IPS-NIHi11 (cell line): ENCODE measurements around the gene ADPRH.

Experiments used
- DNase-seq: peaks from one replicate; pipeline ENCODE4 v3.0.0; 2012; ENCODE audit warnings: mixed read lengths, low spot score

The ADPRH gene

DNA sequence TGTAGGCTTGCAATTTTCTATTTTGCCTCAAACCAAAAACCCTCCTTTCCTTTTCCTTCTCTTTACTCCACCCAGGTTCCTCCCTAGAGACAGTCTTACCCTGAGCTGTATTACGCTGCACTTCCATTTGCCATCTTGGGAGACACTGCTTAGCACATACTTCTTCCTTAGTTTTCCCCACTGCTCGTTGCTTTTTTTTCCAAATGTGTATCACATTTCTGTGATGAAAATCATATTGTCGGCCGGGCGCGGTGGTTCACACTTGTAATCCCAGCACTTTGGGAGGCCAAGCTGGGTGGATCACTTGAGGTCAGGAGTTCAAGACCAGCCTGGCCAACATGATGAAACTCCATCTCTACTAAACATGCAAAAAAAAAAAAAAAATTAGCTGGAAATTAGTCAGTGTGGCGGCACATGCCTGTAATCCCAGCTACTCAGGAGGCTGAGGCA, 51.6 kb downstream of the ADPRH start:
- no peak for DNase-seq

DNA sequence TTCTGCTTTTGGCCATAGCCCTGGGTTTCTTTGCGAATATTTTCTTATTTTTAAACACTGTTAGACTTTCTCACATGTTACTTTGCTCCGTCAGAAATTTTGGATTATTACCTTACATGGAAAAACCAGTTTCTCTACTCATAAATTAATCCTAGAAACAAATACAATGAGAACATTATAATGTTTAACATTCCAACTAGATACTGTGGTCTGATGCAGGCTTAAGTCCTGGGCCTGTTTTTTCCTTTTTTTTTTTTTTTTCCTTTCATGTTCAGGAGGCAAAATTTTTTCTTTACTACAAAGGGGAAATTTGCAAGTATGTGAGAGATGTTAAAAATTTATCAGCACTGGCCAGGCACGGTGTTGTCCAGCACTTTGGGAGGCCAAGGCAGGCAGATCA, 52.2 kb downstream of the ADPRH start:
- no peak for DNase-seq

DNA sequence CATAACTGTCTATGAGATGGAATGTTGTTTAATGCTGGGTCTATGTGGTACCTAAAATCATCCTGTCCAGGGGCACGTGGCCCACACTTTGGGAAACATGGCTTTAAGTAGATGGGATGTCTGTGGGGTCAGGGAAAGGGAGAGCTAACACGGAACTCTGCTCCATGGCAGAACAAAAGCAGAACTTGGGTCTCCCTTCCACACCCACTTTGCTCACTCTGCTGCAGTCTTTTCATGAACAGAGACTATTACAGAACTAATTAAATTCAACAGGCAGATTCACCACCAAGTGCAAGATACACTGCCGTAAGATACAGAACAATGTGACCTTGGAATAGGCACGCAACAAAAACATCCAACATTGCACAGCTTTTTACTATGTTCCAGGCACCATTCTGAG, 52.9 kb downstream of the ADPRH start:
- no peak for DNase-seq

DNA sequence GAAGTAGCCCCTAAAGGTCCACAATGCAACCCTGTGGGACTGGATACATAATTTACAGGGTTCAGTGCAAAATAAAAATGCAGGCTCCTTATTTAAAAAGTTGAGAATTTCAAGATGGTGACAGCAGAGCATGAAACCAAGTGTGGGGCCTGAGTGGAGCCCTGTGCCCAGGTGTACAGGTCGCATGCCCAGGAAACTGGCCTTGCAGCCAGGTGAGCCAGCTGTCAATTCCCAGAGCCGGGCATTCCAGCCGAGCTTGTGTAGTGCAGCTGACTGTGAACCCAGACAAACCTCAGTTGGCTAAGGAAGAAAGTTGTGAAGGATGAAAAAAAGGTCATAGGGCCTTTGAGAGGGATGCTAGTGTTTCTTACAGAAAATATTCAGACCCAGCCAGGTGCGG, 53.5 kb downstream of the ADPRH start:
- no peak for DNase-seq

DNA sequence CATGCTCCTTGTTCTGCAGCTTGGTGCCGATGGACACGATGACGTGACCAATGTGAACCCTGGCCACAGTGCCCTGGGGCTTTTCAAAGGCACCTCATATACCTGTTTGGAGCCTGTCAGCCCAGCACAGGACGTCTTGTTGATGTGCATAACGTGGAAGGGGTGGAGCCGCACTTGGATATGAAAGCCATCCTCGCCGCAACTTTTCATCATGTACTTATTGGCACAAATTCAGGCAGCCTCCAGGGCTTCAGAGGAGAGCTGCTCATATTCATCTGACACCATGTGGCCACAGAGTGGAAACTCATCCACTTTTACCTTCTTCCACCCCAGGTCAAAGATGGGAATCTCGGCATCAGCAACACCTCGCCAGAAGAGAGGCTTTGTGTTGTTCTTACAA, 56.4 kb downstream of the ADPRH start:
- DNase-seq, result no peak

DNA sequence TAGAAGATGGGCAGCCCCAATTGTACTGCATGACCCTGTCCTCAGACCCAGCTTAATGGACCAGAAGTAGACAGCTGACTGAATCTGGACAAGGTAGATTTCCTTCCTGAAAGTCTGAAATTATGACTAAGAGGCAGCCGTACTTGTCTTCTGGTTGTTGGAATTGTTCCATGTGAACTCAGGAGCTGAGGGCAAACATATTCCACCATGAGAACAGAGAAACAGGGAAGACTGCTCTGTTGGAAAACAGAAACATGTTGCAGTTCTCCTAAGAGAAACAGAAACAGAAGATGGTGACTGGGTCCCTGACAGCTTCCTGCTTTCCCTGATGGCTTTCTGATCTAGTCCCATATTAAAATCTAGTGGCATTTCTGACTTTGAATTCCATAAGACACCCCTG, 57.0 kb downstream of the ADPRH start:
- no peak for DNase-seq

DNA sequence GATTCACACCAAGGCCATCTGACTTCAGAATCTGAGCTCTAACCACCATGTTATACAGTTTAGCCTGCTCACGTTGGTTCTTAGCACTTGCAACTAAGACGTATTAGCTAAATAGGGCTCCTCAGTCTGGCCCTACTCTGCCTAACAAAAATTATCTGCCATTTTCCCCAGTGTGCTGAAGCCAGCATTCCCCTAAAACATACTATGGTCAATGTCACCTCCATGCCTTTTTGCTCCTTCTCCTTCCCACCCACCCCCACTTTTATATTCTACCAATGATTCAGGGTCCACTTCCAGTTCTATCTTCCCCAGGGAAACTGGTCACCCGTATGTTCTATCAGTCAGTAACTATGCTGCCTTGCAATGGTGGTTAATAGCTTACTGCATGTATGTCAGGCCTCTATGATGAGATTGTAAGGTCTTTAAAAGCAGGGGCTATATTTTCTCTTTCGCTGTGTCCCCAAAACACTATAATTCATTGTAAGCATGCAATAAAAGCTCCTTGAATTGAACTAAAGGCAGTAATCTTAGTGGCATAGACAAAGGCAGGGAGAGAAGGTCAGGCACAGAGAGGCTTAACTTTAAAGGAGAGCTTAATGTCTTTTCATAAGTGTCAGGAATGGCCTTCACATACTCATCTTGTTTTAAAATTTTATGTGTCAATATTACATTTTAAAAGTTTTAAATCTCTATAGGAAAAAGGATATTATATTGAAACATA, 57.8 kb downstream of the ADPRH start:
- DNase-seq, result no peak

DNA sequence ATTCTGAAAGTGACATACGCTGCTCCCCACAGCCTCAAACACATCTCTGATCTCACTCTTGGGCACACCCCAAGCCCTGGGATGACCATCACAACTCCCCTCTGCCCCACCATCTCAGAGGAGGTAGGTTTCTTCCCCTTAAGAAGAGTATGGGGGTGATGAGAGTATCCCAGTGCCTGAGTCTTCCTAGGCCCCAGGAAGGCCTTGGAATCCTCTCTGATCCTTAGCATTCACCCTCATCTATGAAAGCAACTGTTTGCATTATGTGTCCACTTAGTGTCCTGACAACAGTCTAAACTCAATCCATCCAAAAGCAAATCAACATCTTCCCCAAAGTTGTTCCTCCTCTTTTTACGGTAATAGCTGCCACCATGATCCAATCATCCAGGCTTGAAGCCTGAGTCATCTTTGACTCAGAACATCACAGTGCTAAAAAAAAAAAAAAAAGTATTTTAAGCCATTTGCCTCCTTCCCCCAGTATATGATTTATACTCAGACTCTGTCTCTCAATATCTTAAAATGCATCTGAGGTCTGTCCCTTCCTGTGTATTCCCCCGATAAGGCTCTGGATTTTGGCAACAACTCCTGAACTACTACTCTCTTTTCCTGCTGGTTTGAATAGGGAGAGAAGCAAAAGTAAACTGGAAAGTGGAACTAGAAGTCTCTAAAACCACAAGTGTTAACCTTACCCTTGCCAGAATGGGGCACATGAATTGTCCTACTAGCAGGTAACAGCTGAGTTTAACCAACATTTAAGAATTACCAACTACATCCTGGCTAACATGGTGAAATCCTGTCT, 58.6 kb downstream of the ADPRH start:
- DNase-seq, result no peak
